ENCODE measurements around the gene GSTM5.
"Not testable (repeated sequence)": the region's sequence is repeated elsewhere in the genome, so short reads cannot be mapped to it uniquely, and the experiment has no call there.

The GSTM5 gene

GRCh38 chr1:109765483-109765815, 53.4 kb downstream of the GSTM5 start:
- Histone ChIP-seq H3K27ac (replicated peaks; ENCODE audit: low read length) (no peak overlapping the region), H2BK15ac (ENCODE audit: low read length) (no peak overlapping the region)

GRCh38 chr1:109765896-109766615, 54.0 kb downstream of the GSTM5 start:
- Histone ChIP-seq H3K9me3 (replicated peaks in 1 of 2; ENCODE audit: control insufficient read depth in 2 of 2, insufficient read depth in 1 of 2, low read depth in 1 of 2, low read length in 2 of 2) (no peaks in the 10 kb centered on the region), H3K4me1 (ENCODE audit: control insufficient read depth in 2 of 2, insufficient read depth in 1 of 2, low read depth in 1 of 2, low read length in 2 of 2) (peaks cover 0 to 5% of the 10 kb centered on the region in 2 donors), H3K79me1 (ENCODE audit: low read depth, low read length) (no peaks in the 10 kb centered on the region), H3K27me3 (ENCODE audit: control insufficient read depth in 3 of 3, insufficient read depth in 3 of 3, low read depth in 1 of 3, low read length in 3 of 3) (peaks cover 0 to 61% (median 0%) of the 10 kb centered on the region in 3 experiments), H2AK5ac (ENCODE audit: low read depth, low read length) (no peak overlapping the region), H3K9ac (ENCODE audit: low read depth, low read length, poor library complexity) (no peak overlapping the region), H2BK5ac (ENCODE audit: low read length) (no peak overlapping the region), H3K4ac (ENCODE audit: low read length) (no peak overlapping the region), H2AFZ (ENCODE audit: low read length) (no peak overlapping the region), H4K91ac (ENCODE audit: low read depth, low read length, poor library complexity) (no peak overlapping the region), H3K18ac (ENCODE audit: low read length) (no peak overlapping the region), H3K23ac (ENCODE audit: low read depth, low read length, poor library complexity) (no peak overlapping the region), H3K36me3 (replicated peaks in 1 of 2; ENCODE audit: control insufficient read depth in 2 of 2, insufficient read depth in 2 of 2, low read length in 2 of 2) (no peaks in the 10 kb centered on the region), H2BK120ac (ENCODE audit: low read depth, low read length) (no peak overlapping the region), H3K27ac (replicated peaks; ENCODE audit: low read length) (no peak overlapping the region), H2BK12ac (ENCODE audit: low read length) (no peak overlapping the region), H3K14ac (ENCODE audit: low read length) (no peak overlapping the region), H2BK15ac (ENCODE audit: low read length) (no peak overlapping the region), H3K4me2 (ENCODE audit: insufficient read depth, low read length, poor library complexity, severe bottlenecking) (no peak overlapping the region), H4K8ac (ENCODE audit: low read depth, low read length) (no peak overlapping the region), H3K4me3 (ENCODE audit: low read length in 2 of 2) (no peak overlapping the region)
- no peak for DNase-seq (ENCODE audit: low spot score)
- WGBS, 2 donors (ENCODE audit: extremely low coverage in 2 of 2, insufficient read length in 2 of 2, insufficient replicate concordance in 1 of 2) = no CpG with 5 or more reads among the region's 13 CpGs

More at GRCh38 chr1:109765483-109765815, 53.4 kb downstream of the GSTM5 start:
- no peak overlapping the region for H2AFZ ChIP-seq (ENCODE audit: low read length)
- peaks cover 0 to 55% (median 0%) of the 10 kb centered on the region in 3 experiments for H3K27me3 ChIP-seq (ENCODE audit: control insufficient read depth in 3 of 3, insufficient read depth in 3 of 3, low read depth in 1 of 3, low read length in 3 of 3)
- H2BK12ac ChIP-seq (ENCODE audit: low read length) = no peak overlapping the region
- no CpG with 5 or more reads among the region's 4 CpGs for WGBS, 2 donors (ENCODE audit: extremely low coverage in 2 of 2, insufficient read length in 2 of 2, insufficient replicate concordance in 1 of 2)
- H3K23ac ChIP-seq (ENCODE audit: low read depth, low read length, poor library complexity) = no peak overlapping the region
- H3K4me2 ChIP-seq (ENCODE audit: insufficient read depth, low read length, poor library complexity, severe bottlenecking) = no peak overlapping the region
- H3K79me1 ChIP-seq (ENCODE audit: low read depth, low read length) = no peaks in the 10 kb centered on the region
- no peak for DNase-seq (ENCODE audit: low spot score)
- H3K36me3 ChIP-seq (replicated peaks in 1 of 2; ENCODE audit: control insufficient read depth in 2 of 2, insufficient read depth in 2 of 2, low read length in 2 of 2) = no peaks in the 10 kb centered on the region
- no peaks in the 10 kb centered on the region for H3K9me3 ChIP-seq (replicated peaks in 1 of 2; ENCODE audit: control insufficient read depth in 2 of 2, insufficient read depth in 1 of 2, low read depth in 1 of 2, low read length in 2 of 2)
- no peak overlapping the region for H2BK5ac ChIP-seq (ENCODE audit: low read length)
- H3K4me1 ChIP-seq (ENCODE audit: control insufficient read depth in 2 of 2, insufficient read depth in 1 of 2, low read depth in 1 of 2, low read length in 2 of 2) = peaks cover 0 to 3% of the 10 kb centered on the region in 2 donors
- H2AK5ac ChIP-seq (ENCODE audit: low read depth, low read length) = no peak overlapping the region
- no peak overlapping the region for H3K14ac ChIP-seq (ENCODE audit: low read length)
- no peak overlapping the region for H3K4me3 ChIP-seq (ENCODE audit: low read length in 2 of 2)
- H3K9ac ChIP-seq (ENCODE audit: low read depth, low read length, poor library complexity) = no peak overlapping the region
- no peak overlapping the region for H4K91ac ChIP-seq (ENCODE audit: low read depth, low read length, poor library complexity)
- no peak overlapping the region for H4K8ac ChIP-seq (ENCODE audit: low read depth, low read length)
- H3K18ac ChIP-seq (ENCODE audit: low read length) = no peak overlapping the region
- no peak overlapping the region for H2BK120ac ChIP-seq (ENCODE audit: low read depth, low read length)
- no peak overlapping the region for H3K4ac ChIP-seq (ENCODE audit: low read length)

- not testable (repeated sequence) for H3K9ac ChIP-seq (ENCODE audit: low read depth, low read length, poor library complexity); H3K36me3 ChIP-seq (replicated peaks in 1 of 2; ENCODE audit: control insufficient read depth in 2 of 2, insufficient read depth in 2 of 2, low read length in 2 of 2); H2BK5ac ChIP-seq (ENCODE audit: low read length); H3K4me2 ChIP-seq (ENCODE audit: insufficient read depth, low read length, poor library complexity, severe bottlenecking); DNase-seq (ENCODE audit: low spot score); H2BK15ac ChIP-seq (ENCODE audit: low read length); H3K14ac ChIP-seq (ENCODE audit: low read length); H2AFZ ChIP-seq (ENCODE audit: low read length); H3K23ac ChIP-seq (ENCODE audit: low read depth, low read length, poor library complexity); H3K9me3 ChIP-seq (replicated peaks in 1 of 2; ENCODE audit: control insufficient read depth in 2 of 2, insufficient read depth in 1 of 2, low read depth in 1 of 2, low read length in 2 of 2); H3K79me1 ChIP-seq (ENCODE audit: low read depth, low read length); H2BK12ac ChIP-seq (ENCODE audit: low read length); H3K4ac ChIP-seq (ENCODE audit: low read length); H4K8ac ChIP-seq (ENCODE audit: low read depth, low read length); H2BK120ac ChIP-seq (ENCODE audit: low read depth, low read length); H3K27ac ChIP-seq (replicated peaks; ENCODE audit: low read length); H3K18ac ChIP-seq (ENCODE audit: low read length); H2AK5ac ChIP-seq (ENCODE audit: low read depth, low read length); H4K91ac ChIP-seq (ENCODE audit: low read depth, low read length, poor library complexity); H3K4me1 ChIP-seq (ENCODE audit: control insufficient read depth in 2 of 2, insufficient read depth in 1 of 2, low read depth in 1 of 2, low read length in 2 of 2); H3K4me3 ChIP-seq (ENCODE audit: low read length in 2 of 2)
- WGBS, 2 donors (ENCODE audit: extremely low coverage in 2 of 2, insufficient read length in 2 of 2, insufficient replicate concordance in 1 of 2) = no CpG with 5 or more reads among the region's 17 CpGs
- H3K27me3 ChIP-seq (ENCODE audit: control insufficient read depth in 3 of 3, insufficient read depth in 3 of 3, low read depth in 1 of 3, low read length in 3 of 3) = peaks cover 0 to 65% (median 0%) of the 10 kb centered on the region in 3 experiments
Measured at GRCh38 chr1:109766991-109767636, 55.1 kb downstream of the GSTM5 start.

Measured in neuronal stem cell (in vitro differentiated cells).